Measurements from ENCODE around the gene EPGN.

The EPGN gene

DNA sequence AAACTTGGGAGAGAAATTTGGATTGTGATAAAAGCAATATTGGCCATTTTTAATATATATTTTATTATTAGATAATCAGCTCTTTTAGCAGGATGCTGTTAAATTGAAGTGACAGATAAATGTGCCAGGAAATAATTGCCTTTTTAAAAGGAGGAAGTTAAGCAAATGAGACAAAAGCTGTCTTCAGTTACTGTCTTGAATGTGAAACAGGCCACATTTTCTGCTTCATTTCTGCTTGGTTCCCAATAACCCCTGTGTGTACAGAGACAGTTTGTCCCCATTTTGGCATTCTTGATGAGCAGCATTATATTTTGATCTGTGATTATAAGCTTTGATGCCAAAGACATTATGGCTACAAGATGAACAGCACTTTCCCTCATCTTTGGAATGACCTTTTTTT, 953 bp downstream of the EPGN start:
- DNase-seq (ENCODE audit: low read depth in 2 of 2), result no peak

DNA sequence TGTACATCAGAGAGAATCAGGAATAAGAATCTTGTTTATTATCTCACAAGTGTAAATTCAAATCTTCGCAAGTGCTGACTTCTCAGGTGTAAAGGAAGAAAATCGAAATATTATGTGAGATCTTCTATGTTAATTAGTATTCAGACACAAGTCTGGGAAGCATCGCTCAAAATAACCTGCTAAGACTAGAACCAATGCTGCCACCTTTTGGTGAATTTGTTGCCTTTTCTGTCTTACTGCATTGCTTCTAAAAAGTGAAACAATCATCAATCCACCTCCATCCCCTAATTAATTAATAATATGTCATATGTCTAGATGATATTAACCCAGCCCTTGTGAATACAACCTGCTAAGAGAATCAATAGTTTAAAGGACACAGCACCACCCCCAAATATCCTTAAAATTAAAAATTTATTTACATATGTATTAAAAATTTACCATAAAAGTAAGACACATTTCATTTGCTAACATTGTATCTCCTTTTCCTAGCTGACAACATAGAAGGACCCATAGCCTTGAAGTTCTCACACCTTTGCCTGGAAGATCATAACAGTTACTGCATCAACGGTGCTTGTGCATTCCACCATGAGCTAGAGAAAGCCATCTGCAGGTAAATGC, 3.5 kb downstream of the EPGN start:
- DNase-seq (ENCODE audit: low read depth in 2 of 2), result no peak

DNA sequence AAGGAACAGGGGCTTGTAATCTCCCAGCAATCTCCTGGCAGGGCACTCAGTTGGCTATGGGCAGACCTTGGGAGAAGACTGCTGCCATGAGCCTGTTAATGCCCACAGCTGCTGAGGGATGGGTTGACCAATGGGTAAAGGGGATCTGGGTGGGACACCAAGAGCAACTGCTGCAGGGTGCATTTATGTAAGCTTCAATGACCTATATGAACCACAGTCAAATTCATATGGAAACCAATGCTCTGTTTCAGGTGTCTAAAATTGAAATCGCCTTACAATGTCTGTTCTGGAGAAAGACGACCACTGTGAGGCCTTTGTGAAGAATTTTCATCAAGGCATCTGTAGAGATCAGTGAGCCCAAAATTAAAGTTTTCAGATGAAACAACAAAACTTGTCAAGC, 6.1 kb downstream of the EPGN start:
- DNase-seq (ENCODE audit: low read depth in 2 of 2), result no peak

DNA sequence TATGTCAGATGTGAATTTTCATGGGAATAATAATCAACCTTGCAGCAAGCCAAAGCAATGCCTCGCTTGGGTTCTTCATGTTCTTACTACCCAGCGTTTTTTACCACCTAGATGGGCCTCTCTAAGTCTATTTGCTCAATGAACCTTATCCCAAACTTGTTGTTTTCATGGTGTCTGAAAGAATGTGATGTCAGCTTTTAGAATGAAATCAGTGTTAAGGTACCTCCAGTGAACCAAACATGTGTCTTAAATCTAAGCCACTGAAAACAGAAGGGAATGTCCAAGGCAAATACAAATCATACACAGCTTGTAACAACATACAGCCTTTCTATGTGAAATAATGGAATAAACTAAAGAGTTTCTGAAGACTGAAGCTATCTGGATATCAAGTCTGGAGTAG, 6.7 kb downstream of the EPGN start:
- no peak for DNase-seq (ENCODE audit: low read depth in 2 of 2)

DNA sequence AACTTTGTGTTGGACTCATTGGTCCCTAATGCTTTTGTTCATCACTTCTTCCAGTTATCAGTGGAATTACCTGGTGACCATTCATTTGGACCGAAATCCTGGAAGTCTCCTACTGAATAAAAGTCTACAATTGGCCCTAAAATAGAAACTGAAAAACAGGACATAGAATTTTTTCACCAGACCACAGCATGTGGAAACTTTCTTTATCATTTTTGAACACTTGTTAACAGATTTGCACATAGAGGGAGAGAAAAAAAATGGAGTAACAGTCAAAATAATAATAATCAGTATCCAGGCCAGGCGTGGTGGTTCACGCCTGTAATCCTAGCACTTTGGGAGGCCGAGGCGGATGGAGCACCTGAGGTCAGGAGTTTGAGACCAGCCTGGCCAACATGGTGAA, 7.1 kb downstream of the EPGN start:
- DNase-seq (ENCODE audit: low read depth in 2 of 2), result no peak

DNA sequence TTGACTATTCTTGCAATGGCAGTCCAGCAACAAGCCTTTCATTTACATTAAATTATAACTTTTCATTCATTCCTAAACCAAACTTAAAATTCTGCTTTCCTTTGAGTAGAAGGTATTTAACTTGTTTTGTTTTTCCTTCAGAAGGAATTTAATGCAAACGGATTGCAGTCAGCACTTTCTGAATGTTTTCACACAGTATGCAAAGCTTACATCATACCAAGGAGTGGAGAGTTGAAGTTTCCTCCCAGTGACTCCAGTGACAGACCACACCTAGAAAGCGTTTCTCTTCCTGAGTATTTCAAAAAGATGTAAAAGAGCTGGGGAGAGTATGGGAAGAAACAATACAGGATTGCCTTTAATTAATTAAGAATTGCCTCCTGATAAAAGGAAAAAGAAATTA, 8.1 kb downstream of the EPGN start:
- no peak for DNase-seq (ENCODE audit: low read depth in 2 of 2)

DNA sequence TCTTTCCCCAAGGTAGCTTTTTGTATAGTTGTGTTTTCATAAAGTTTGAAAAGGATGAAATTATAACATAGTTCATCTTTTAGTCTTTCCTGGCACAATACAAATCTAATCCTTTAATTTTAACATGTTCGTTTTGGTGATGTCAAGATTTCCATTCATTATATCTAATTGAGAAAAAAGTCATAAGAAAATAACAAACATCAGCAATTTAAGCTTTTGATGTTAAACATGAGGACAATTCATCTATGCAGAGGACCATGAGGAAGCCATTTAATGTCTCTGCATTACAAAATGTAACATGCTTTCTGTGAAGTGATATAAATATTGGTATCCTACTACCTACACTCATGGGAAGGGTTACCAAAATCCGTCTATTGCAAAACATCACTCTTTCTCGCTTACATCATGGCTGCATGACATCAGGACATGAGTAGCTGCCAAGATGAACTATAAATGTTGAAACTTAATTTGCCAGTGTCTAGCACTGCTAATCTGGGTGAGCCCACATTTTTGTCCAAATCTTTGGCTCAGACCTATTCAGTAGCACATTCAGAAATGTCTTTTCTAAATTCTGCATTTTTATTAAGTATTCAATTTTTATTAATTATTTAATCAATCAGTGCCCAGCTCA, 9.5 kb downstream of the EPGN start:
- DNase-seq (ENCODE audit: low read depth in 2 of 2), result no peak

DNA sequence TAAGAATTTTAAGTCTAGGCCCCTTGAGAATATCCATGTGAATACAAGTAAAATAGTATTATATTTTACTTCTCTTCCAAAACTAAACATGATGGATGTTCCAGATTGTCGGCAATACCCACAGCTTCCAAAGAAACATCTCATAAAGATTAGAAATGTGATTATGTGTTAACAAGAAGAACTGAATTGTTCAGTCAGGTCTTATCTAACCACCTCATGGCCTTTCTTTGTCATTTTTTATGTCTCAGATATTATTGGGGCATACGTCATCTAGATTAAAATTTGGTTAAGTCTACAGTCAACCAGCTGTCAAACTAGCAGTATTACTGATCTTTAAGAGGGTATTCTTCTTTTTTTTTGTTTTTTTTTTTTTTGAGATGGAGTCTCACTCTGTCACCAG, 10.0 kb downstream of the EPGN start:
- no peak for DNase-seq (ENCODE audit: low read depth in 2 of 2)

DNA sequence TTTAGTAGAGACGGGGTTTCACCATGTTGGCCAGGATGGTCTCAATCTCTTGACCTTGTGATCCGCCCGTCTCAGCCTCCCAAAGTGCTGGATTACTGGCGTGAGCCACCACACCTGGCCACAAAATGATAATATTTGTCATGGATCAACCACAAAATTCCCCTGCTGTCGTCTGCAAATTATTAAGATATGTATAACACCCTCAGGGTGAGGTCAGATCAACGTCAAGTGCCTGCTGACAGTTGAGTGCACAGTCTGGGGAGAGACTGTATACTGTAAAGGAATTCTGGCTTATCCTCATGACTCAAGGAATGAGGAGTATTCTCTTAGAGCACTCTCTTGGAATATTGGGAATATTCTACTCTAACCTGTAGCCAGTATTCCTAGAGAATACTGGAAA, 11.2 kb downstream of the EPGN start:
- no peak for DNase-seq (ENCODE audit: low read depth in 2 of 2)

DNA sequence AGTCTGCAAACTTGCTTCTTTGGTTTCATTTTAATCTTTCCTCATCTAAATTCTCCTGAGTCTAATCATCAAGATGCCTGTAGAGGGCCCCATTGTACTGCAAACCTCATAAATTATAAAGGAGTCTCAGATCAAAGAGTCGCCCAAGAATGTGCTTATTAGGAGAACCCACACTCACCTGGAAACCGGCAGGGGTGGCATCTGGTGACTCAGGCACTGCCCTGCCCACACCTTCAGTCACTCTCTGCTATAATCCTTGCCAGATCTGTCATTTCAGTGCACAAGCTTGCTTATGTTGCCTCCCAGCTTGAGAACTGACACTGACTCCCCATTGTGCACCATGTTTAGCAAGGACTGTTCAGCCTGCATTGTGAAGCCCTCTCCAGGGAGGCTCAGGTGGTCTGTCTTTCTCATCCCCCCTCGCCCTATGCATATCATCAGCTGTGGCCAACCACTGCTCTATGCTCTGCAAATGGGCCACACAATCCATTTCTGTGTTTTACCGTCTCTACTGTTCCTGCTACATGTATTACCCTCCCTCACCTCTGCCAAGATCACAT, 12.4 kb downstream of the EPGN start:
- DNase-seq (ENCODE audit: low read depth in 2 of 2), result peak in 1 of 2 donors; percentile 1

DNA sequence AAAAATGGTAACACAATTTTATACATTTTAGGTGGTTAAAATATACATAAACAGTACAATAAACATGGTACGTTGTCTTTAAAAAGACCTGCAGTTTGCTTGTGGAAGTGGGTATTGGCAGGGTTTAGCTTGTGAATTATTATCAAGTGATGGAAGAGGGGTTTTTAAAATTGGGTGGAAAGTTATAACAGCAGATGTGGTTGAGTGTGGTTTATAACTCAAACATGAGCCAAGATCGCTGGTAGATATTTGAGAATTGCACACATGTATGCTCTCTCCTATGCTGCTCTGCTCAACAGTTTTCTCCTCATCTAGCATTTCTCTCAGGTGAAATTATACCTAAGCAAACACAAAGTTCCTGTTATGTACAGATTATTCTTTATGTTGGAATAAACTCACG, 14.0 kb downstream of the EPGN start:
- no peak for DNase-seq (ENCODE audit: low read depth in 2 of 2)

DNA sequence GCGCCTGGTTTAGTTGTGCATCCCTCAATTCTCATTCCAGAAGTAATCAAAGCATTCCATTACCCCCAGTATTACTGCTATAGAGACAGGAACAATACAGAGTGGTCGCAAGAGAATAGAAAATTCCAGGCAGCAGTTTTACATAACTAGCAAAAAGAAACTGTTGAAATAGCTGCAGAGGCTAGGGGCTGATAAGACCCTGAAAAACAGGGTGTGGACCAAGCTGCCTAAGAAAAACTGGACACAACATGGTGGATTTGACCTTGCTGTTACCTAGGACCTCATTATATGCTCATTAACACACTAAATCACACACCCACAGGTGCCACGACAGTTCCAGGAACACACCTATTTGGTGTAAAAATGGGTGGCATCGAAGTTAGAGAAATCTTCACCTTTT, 15.4 kb downstream of the EPGN start:
- no peak for DNase-seq (ENCODE audit: low read depth in 2 of 2)

DNA sequence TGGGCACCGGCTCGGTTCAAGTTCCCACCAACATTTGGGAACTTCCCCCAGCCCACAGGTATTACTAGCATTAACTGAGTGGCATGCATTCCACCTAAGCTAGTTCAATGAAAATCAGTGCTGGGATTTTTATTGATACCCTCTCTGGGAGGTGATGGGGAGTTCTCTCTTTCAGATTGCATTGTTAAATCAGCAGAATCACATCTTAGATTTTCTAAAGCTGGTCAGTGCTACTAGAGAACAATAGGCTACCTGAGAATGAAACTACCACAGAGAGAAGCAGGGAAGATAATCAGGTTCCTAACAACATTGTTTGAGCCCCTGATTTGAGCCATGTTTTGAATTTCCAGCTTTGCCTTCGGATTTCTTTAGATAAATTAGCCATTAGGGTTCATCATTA, 16.0 kb downstream of the EPGN start:
- no peak for DNase-seq (ENCODE audit: low read depth in 2 of 2)

DNA sequence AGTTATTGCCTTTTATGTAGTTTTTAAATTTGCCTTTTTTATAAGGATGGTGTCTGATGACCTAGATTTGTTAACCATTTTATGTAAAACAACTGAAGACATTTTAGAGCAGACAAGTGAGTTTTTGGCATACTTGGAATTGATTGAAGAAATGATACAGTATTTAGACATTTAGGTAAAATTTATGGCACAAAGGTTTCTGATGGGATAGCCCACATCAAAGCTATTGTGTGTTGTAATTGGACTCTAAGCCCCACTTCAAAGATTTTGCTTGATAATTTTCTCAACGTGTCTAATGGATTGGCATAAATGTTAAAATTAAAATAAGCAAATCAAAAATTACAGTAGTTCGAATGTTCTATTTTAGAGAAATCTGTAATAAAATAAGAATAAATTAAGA, 17.6 kb downstream of the EPGN start:
- no peak for DNase-seq (ENCODE audit: low read depth in 2 of 2)

DNA sequence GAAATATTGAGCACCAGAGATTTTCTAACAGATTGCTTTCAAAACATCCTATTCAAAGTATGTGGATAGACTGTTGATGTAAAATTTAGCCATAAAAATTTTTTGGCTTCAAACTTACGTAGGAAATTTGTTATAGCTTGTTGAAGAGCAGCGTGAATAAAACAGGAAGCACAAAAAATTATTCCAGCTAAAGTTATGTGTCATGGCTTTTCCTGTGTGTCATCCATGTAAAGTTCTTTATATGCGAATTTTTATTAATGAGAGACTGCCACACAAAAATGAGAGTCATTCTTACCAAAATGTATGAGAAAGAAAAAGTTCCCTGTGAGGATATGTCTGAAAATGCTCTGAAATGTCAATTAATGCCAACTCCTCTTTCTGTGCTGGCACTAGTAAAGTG, 19.5 kb downstream of the EPGN start:
- DNase-seq (ENCODE audit: low read depth in 2 of 2), result no peak

DNA sequence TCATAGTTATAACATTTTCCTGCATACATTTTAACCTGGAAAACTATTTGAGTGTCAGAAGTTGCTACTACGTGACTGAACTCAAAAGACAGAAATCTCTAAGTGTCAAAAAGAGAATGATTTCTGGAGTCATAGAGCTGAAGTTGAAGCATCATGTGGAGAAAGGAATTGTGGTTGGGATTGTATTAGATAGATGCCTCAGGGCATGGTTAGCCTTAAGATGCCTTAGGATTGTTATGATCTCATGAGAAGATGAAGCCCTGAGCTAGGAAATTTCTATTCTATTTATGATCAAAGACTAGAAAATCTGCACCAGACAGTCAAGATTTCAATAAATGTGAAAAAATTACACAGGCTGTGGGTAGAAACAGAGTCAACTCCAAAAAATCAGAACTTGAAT, 20.2 kb downstream of the EPGN start:
- DNase-seq (ENCODE audit: low read depth in 2 of 2), result no peak

DNA sequence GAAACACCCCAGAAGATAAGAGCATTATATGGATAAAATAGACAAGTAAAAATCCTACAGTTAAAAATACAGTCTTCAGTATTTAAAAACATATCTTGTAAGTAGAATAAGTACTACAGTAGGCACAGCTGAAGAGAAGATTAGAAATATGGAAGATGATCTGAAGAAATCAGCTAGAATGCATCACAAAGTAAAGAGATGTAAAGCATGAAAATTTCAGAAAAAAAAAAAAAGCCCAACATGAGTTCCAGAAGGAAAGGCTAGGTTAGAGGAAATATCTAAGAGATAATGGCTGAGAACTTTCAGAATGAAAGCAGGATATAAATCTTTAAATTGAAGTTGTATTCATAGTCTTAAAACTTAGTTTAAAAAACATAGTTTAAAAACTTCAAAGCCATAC, 21.0 kb downstream of the EPGN start:
- no peak for DNase-seq (ENCODE audit: low read depth in 2 of 2)

DNA sequence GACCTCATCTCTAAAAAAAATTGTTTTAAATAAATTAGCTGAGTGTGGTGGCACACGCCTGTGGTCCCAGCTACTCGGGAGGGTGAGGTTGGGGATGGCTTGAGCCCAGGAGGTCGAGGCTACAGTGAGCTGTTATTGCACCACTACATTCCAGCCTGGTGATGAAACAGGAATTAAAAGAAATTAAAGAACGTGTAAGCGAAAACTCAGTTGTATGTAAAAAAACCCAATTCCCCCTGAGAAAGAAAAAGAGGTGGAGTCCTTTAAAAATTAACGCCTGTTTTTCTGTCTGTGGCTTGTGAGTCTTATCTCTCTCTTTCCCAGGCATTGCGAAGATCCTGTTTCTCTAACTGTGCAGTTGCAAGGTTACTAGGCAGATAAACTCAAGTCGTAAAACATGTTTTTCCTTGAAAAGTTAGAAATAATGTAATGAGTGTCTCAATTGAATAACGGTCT, 22.1 kb downstream of the EPGN start:
- DNase-seq (ENCODE audit: low read depth in 2 of 2), result no peak

DNA sequence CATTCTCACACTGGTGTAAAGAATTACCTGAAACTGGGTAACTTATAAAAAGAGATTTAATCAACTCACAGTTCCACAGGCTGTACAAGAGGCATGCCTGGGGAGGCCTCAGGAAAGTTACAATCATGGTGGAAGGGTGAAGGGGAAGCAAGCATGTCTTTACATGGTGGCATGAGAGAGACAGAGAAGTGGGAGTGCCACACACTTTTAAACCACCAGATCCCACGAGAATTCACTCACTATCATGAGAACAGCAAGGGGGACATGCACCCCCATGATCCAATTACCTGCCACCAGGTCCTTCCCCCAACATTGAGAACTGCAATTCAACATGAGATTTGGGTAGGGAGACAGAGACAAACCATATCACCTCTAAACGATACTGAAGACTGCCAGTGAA, 23.0 kb downstream of the EPGN start:
- DNase-seq (ENCODE audit: low read depth in 2 of 2), result no peak

DNA sequence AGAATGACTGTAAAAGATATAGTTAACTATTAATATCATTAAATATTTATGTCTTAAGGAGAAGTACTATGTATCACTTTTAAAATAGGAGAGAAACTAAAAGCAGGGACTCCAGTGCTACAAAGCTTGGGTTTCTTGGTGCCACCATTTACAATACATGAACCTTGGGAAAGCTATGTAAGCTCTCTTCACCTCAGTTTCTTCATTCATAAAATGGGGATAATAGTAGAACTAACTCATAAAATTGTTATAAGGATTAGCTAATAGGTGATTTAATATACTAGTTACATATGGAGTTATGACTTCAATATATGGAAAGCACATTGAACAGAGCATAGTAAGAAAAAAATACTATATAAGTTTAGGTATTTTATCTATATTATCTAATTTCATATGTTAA, 23.7 kb downstream of the EPGN start:
- DNase-seq (ENCODE audit: low read depth in 2 of 2), result no peak

DNA sequence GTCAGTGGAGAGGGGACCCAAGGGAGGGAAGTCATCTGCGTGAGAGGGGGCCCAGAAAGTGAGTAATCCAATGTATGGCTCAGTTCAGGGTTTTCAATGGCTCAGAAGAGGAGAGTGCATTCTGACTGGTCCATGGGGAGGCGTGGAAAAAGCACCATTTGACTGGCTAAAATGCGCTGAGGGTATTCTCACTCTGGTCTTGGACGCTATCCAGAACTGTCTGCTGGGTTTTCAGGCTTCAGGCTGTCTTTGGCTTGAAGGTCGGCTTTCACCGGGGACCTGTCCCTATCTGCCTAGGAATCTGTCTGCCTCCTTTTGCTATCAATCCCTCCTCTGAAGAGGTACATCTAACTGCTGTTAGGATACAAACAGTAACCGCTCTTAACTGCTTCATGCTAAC, 26.4 kb downstream of the EPGN start:
- DNase-seq (ENCODE audit: low read depth in 2 of 2), result no peak

DNA sequence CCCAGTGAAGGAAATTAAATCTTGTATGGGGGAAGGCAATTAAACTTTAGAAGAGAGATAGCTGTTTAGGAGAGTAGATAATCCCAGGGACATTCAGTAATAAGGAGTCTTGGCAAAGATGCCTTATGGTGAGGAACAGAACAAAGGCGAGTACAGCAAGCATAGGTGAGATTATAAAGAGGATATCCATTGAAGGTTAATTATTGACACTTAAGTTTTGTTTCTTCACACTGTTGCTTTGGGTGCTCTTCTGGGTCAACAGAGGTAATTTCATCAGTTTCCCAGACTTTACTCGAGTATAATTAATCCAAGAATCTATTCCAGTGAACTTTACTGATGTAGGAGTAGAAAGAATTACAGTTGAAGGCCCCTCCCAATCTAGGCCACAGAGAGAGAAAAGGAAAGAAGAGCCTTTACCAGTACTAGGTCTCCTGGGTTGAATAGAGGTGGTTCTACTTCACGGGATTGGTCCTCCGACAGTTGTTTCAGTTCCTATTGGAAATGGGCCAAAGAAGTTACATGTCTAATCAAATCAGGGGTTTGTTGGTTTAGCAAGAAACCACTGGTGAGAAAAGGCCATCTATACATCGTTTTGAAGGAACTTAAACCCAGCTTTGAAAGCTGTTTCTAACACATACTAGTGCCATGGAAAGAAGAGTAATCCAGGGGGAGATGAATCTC, 27.2 kb downstream of the EPGN start:
- no peak for DNase-seq (ENCODE audit: low read depth in 2 of 2)

DNA sequence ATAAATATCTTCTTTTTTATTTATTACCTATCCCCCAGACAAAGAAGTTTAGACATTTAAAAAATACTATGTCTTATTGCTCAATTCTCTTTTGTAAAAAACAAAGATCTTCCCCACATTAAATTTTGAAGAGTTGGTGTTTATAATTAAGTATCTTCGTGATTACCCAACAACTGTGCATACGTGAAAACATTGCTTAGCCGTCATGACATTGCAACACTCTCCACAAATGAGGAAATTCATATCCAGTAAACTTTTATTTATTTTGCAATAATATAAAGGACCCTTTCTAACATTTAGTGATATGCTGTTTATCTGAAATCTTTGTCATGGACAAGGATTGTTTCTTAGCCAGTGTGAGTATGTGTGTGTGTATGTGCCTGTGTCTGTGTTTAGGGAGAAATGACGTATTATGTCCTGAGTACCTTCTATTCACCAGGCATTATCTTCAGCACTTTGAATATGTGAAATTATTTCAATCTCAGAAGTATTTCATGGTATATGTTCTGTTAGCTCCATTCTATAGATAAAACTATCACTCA, 30.6 kb downstream of the EPGN start:
- no peak for DNase-seq (ENCODE audit: low read depth in 2 of 2)

Measured in activated CD8-positive, alpha-beta memory T cell treated with anti-CD3 and anti-CD28 coated beads for 4 hours (primary cell).